ENCODE data around the gene NPTN.
"Not testable (repeated sequence)": the region's sequence is repeated elsewhere in the genome, so short reads cannot be mapped to it uniquely, and the experiment has no call there.

NPTN gene

GRCh38 chr15:73654659-73655058, 21.5 kb upstream of the NPTN start:
- no peaks in the 10 kb centered on the region for H3K79me2 ChIP-seq
- no peak overlapping the region for H3K27ac ChIP-seq
- no peaks in the 10 kb centered on the region for H3K27me3 ChIP-seq (ENCODE audit: control insufficient read depth, insufficient read depth, low read length)
- no peak for TF ChIP-seq CTCF (IDR thresholded peaks at IDR 0.05)
- H3K4me3 ChIP-seq (ENCODE audit: low read depth, low read length), result no peak overlapping the region
- H3K36me3 ChIP-seq (ENCODE audit: control insufficient read depth, insufficient read depth, low read length), result no peaks in the 10 kb centered on the region
- no peak overlapping the region for H3K4me2 ChIP-seq (ENCODE audit: low read length)
- no peak overlapping the region for H2AFZ ChIP-seq
- H3K9ac ChIP-seq, result no peak overlapping the region
- H3K4me1 ChIP-seq, result no peaks in the 10 kb centered on the region
- H3K9me3 ChIP-seq (ENCODE audit: control insufficient read depth, low read length), result no peaks in the 10 kb centered on the region

GRCh38 chr15:73650416-73651126, 17.4 kb upstream of the NPTN start:
- H3K9me3 ChIP-seq (ENCODE audit: control insufficient read depth, low read length), result no peaks in the 10 kb centered on the region
- H3K36me3 ChIP-seq (ENCODE audit: control insufficient read depth, insufficient read depth, low read length), result no peaks in the 10 kb centered on the region
- H3K27ac ChIP-seq, result no peak overlapping the region

GRCh38 chr15:73648014-73648295, 14.8 kb upstream of the NPTN start:
- Histone ChIP-seq H3K4me1 (no peaks in the 10 kb centered on the region), H3K27me3 (ENCODE audit: control insufficient read depth, insufficient read depth, low read length) (no peaks in the 10 kb centered on the region), H3K79me2 (no peaks in the 10 kb centered on the region), H3K4me2 (ENCODE audit: low read length) (no peak overlapping the region), H3K4me3 (ENCODE audit: low read depth, low read length) (no peak overlapping the region), H3K9me3 (ENCODE audit: control insufficient read depth, low read length) (no peaks in the 10 kb centered on the region), H2AFZ (no peak overlapping the region), H3K27ac (no peak overlapping the region), H3K36me3 (ENCODE audit: control insufficient read depth, insufficient read depth, low read length) (no peaks in the 10 kb centered on the region), H3K9ac (no peak overlapping the region)
- TF ChIP-seq CTCF (IDR thresholded peaks at IDR 0.05), result no peak

More at GRCh38 chr15:73650416-73651126, 17.4 kb upstream of the NPTN start:
- Histone ChIP-seq H3K4me1 (no peaks in the 10 kb centered on the region), H3K79me2 (no peaks in the 10 kb centered on the region), H2AFZ (no peak overlapping the region), H3K4me2 (ENCODE audit: low read length) (no peak overlapping the region), H3K4me3 (ENCODE audit: low read depth, low read length) (no peak overlapping the region), H3K9ac (no peak overlapping the region), H3K27me3 (ENCODE audit: control insufficient read depth, insufficient read depth, low read length) (no peaks in the 10 kb centered on the region)
- no peak for TF ChIP-seq CTCF (IDR thresholded peaks at IDR 0.05)

GRCh38 chr15:73647259-73648013, 14.2 kb upstream of the NPTN start:
- H2AFZ ChIP-seq, result no peak overlapping the region
- no peaks in the 10 kb centered on the region for H3K9me3 ChIP-seq (ENCODE audit: control insufficient read depth, low read length)
- H3K4me2 ChIP-seq (ENCODE audit: low read length), result no peak overlapping the region
- H3K79me2 ChIP-seq, result no peaks in the 10 kb centered on the region
- no peaks in the 10 kb centered on the region for H3K27me3 ChIP-seq (ENCODE audit: control insufficient read depth, insufficient read depth, low read length)
- no peak overlapping the region for H3K4me3 ChIP-seq (ENCODE audit: low read depth, low read length)
- H3K36me3 ChIP-seq (ENCODE audit: control insufficient read depth, insufficient read depth, low read length), result no peaks in the 10 kb centered on the region
- no peak for TF ChIP-seq CTCF (IDR thresholded peaks at IDR 0.05)
- no peaks in the 10 kb centered on the region for H3K4me1 ChIP-seq
- no peak overlapping the region for H3K27ac ChIP-seq
- no peak overlapping the region for H3K9ac ChIP-seq

GRCh38 chr15:73639464-73639863, 6.3 kb upstream of the NPTN start:
- H3K27me3 ChIP-seq (ENCODE audit: control insufficient read depth, insufficient read depth, low read length); H3K9me3 ChIP-seq (ENCODE audit: control insufficient read depth, low read length); H2AFZ ChIP-seq; H3K27ac ChIP-seq; H3K4me3 ChIP-seq (ENCODE audit: low read depth, low read length); H3K79me2 ChIP-seq; H3K36me3 ChIP-seq (ENCODE audit: control insufficient read depth, insufficient read depth, low read length); H3K4me2 ChIP-seq (ENCODE audit: low read length); H3K9ac ChIP-seq; H3K4me1 ChIP-seq: not testable (repeated sequence)
